IMR-90 (cell line): Measurements from ENCODE around the gene RPH3AL. TPM values are rescaled to one million over a fixed set of nuclear protein-coding genes. Genes with fewer than 3 reads are reported as not detected.

Experiments used
- ATAC-seq: fragments of 200-7000 bp; cut with Tn5 transposase; 2 replicates; pipeline ENCODE4 v1.9.1; 2020; ENCODE audit warnings: low read depth, mild to moderate bottlenecking, moderate library complexity
- BruUV-seq: library from RNA; stranded (reverse); fragments of 400-500 nt; replicated peaks from 2 replicates; lab custom pipeline; 2021; lab: Mats Ljungman, UMichigan
- CTCF ChIA-PET: fragments of 300-600 bp; formaldehyde crosslinking; extraction: SDS; loops from one replicate; lab custom pipeline; 2021; ENCODE audit warnings: antibody characterized with exemption; lab: Yijun Ruan, JAX
- POLR2A ChIA-PET: fragments of 300-600 bp; sonication (Branson Sonifier 250); formaldehyde crosslinking; loops from one replicate; lab custom pipeline; 2022; ENCODE audit warnings: antibody characterized with exemption; ENCODE audit not compliant: unreplicated experiment; lab: Charles Lee
- DNase-seq: peaks from one replicate; pipeline ENCODE4 v3.0.0; 2013
- H2AFZ ChIP-seq: replicated peaks from 2 replicates; pipeline ENCODE3; 2013; ENCODE audit warnings: low read length, mild to moderate bottlenecking; ENCODE audit not compliant: poor library complexity
- H2AK5ac ChIP-seq: 2 replicates; pipeline ENCODE4 v1.6.1; 2013; ENCODE audit warnings: low read depth, low read length, inconsistent platforms
- H2AK9ac ChIP-seq: replicated peaks from 2 replicates; pipeline ENCODE3; 2013; ENCODE audit warnings: mild to moderate bottlenecking, low read depth, low read length, moderate library complexity; ENCODE audit not compliant: poor library complexity
- H2BK120ac ChIP-seq: 2 replicates; pipeline ENCODE4 v1.6.1; 2013; ENCODE audit warnings: low read depth, low read length, inconsistent platforms
- H2BK15ac ChIP-seq: 3 replicates; pipeline ENCODE4 v1.6.1; 2013; ENCODE audit warnings: low read depth, low read length, inconsistent platforms
- H2BK20ac ChIP-seq: 2 replicates; pipeline ENCODE4 v1.6.1; 2013; ENCODE audit warnings: low read depth, mild to moderate bottlenecking, inconsistent platforms, low read length, moderate library complexity
- H2BK5ac ChIP-seq: 2 replicates; pipeline ENCODE4 v1.6.1; 2013; ENCODE audit warnings: mild to moderate bottlenecking, low read depth, low read length, inconsistent platforms; ENCODE audit not compliant: poor library complexity, severe bottlenecking
- H3K14ac ChIP-seq: replicated peaks from 2 replicates; pipeline ENCODE4 v1.6.1; 2013; ENCODE audit warnings: low read depth, low read length, inconsistent platforms
- H3K18ac ChIP-seq: 2 replicates; pipeline ENCODE4 v1.6.1; 2013; ENCODE audit warnings: low read depth, low read length, control low read depth
- H3K23ac ChIP-seq: 2 replicates; pipeline ENCODE4 v1.6.1; 2013; ENCODE audit warnings: low read depth, low read length, inconsistent platforms
- H3K27ac ChIP-seq: 2 replicates; pipeline ENCODE4 v1.5.1; 2013; ENCODE audit warnings: mild to moderate bottlenecking, control low read depth, low read length; ENCODE audit not compliant: insufficient read depth
- H3K27me3 ChIP-seq: 2 replicates; pipeline ENCODE4 v1.6.1; 2013; ENCODE audit warnings: low read length; ENCODE audit not compliant: control insufficient read depth, insufficient read depth
- H3K36me3 ChIP-seq: 2 replicates; pipeline ENCODE4 v1.6.1; 2013; ENCODE audit warnings: low read length, mixed read lengths; ENCODE audit not compliant: control insufficient read depth, insufficient read depth
- H3K4ac ChIP-seq: 2 replicates; pipeline ENCODE4 v1.6.1; 2013; ENCODE audit warnings: low read depth, low read length, inconsistent platforms
- H3K4me1 ChIP-seq: 2 replicates; pipeline ENCODE4 v1.6.1; 2013; ENCODE audit warnings: low read length, mixed read lengths; ENCODE audit not compliant: control insufficient read depth, insufficient read depth
- H3K4me2 ChIP-seq: 2 replicates; pipeline ENCODE4 v1.6.1; 2013; ENCODE audit warnings: low read depth, mild to moderate bottlenecking, control low read depth, low read length, moderate library complexity
- H3K4me3 ChIP-seq: 2 replicates; pipeline ENCODE4 v1.5.1; 2013; ENCODE audit warnings: low read depth, mild to moderate bottlenecking, control low read depth, low read length, moderate library complexity; ENCODE audit not compliant: insufficient read depth
- H3K56ac ChIP-seq: 2 replicates; pipeline ENCODE4 v1.6.1; 2013; ENCODE audit warnings: low read length, inconsistent platforms; ENCODE audit not compliant: insufficient read depth; ENCODE audit errors: extremely low read depth
- H3K79me1 ChIP-seq, 2 experiments: 2 replicates each; pipeline ENCODE4 v1.6.1; 2013; ENCODE audit warnings: low read length in 2 of 2, inconsistent platforms in 1 of 2, low read depth in 1 of 2
- H3K9ac ChIP-seq: 2 replicates; pipeline ENCODE4 v1.6.1; 2013; ENCODE audit warnings: low read depth, low read length, control low read depth
- H3K9me1 ChIP-seq: 2 replicates; pipeline ENCODE4 v1.6.1; 2013; ENCODE audit warnings: low read length, inconsistent platforms; ENCODE audit not compliant: insufficient read depth
- H3K9me3 ChIP-seq: 2 replicates; pipeline ENCODE4 v1.6.1; 2013; ENCODE audit warnings: low read length; ENCODE audit not compliant: control insufficient read depth, insufficient read depth
- H4K20me1 ChIP-seq: 2 replicates; pipeline ENCODE4 v1.6.1; 2013; ENCODE audit warnings: low read length, inconsistent platforms; ENCODE audit not compliant: insufficient read depth
- H4K5ac ChIP-seq: 2 replicates; pipeline ENCODE4 v1.6.1; 2013; ENCODE audit warnings: mild to moderate bottlenecking, low read depth, low read length, control low read depth
- H4K8ac ChIP-seq, 2 experiments: 2 replicates each; pipeline ENCODE4 v1.6.1; 2013; ENCODE audit warnings: low read depth in 2 of 2, low read length in 2 of 2, control low read depth in 1 of 2, inconsistent platforms in 1 of 2
- H4K91ac ChIP-seq: 2 replicates; pipeline ENCODE4 v1.6.1; 2013; ENCODE audit warnings: low read depth, low read length, inconsistent platforms; ENCODE audit not compliant: insufficient read depth
- BHLHE40 ChIP-seq: fragments of 150-350 bp; IDR thresholded peaks from 2 replicates; pipeline ENCODE4 v1.6.1; 2016; ENCODE audit warnings: mild to moderate bottlenecking, low read depth, low read length
- CEBPB ChIP-seq: IDR thresholded peaks from 2 replicates; pipeline ENCODE4 v1.6.1; 2012; ENCODE audit warnings: low read depth, low read length, improper control_type of control experiment
- CHD1 ChIP-seq: IDR thresholded peaks from 2 replicates; pipeline ENCODE4 v1.6.1; 2012; ENCODE audit warnings: low read depth, low read length, improper control_type of control experiment
- ELK1 ChIP-seq: fragments of 150-350 bp; IDR thresholded peaks from 2 replicates; pipeline ENCODE4 v1.6.1; 2016; ENCODE audit warnings: low read depth, mild to moderate bottlenecking, low read length, moderate library complexity, borderline replicate concordance
- FOS ChIP-seq: fragments of 150-350 bp; IDR thresholded peaks from 2 replicates; pipeline ENCODE4 v1.6.1; 2016; ENCODE audit warnings: low read depth, low read length
- MAFK ChIP-seq: IDR thresholded peaks from 2 replicates; pipeline ENCODE4 v1.6.1; 2012; ENCODE audit warnings: low read depth, low read length, improper control_type of control experiment
- MXI1 ChIP-seq: IDR thresholded peaks from 2 replicates; pipeline ENCODE4 v1.6.1; 2012; ENCODE audit warnings: low read depth, mild to moderate bottlenecking, low read length, moderate library complexity, borderline replicate concordance
- NFE2L2 ChIP-seq: fragments of 150-350 bp; IDR thresholded peaks from 2 replicates; pipeline ENCODE4 v1.6.1; 2016; ENCODE audit warnings: low read depth, mild to moderate bottlenecking, low read length
- RCOR1 ChIP-seq: IDR thresholded peaks from 2 replicates; pipeline ENCODE4 v1.6.1; 2012; ENCODE audit warnings: mild to moderate bottlenecking, low read length, improper control_type of control experiment; ENCODE audit not compliant: insufficient replicate concordance
- WGBS, 2 experiments: methylation state at CpG; one replicate each; pipeline versions ENCODE4 v1.1.5 to v1.1.7; 2013; ENCODE audit warnings: missing lambda C conversion rate in 2 of 2; ENCODE audit not compliant: insufficient read length in 1 of 2; ENCODE audit errors: extremely low coverage in 2 of 2; 5-methylcytosine and 5-hydroxymethylcytosine counted together
- dilution Hi-C: fragments of 300-500 bp; cut with HindIII; formaldehyde crosslinking; loops from one replicate; pipeline ENCODE4 v1.14.3; 2018; ENCODE audit warnings: low sequenced_read_pairs; ENCODE audit not compliant: unreplicated experiment
- in situ Hi-C: fragments of 300-500 bp; cut with MboI; formaldehyde crosslinking; loops from 3 replicates; pipeline ENCODE4 v1.14.3; 2019; ENCODE audit warnings: low sequenced_read_pairs, inconsistent platforms, mixed read lengths
- intact Hi-C: fragments of 100-400 bp; cut with micrococcal nuclease; formaldehyde crosslinking; loops from 2 replicates; pipeline ENCODE4 v1.10.0; 2022
- polyA plus RNA-seq, 3 experiments: library from polyadenylated mRNA; depleted of rRNA; stranded (reverse); fragments of >200 nt; gene quantifications; 2 replicates each; pipeline ENCODE4 v1.2.3, GENCODE V29; 2012; ENCODE audit warnings: low replicate concordance in 1 of 3
- total RNA-seq: library from RNA; depleted of rRNA; stranded (reverse); fragments of >200 nt; gene quantifications from 2 replicates; pipeline ENCODE4 v1.2.3, GENCODE V29; 2012

Gene RPH3AL
- total and polyA plus RNA-seq, 2 of the 4 experiments (the other 2 are of a cell fraction), result 1.8 to 2.5 TPM

- CTCF ChIA-PET, result no interaction called here
- no peak overlapping the region for H2AFZ ChIP-seq
- no peak overlapping the region for H3K18ac ChIP-seq
- no peaks in the 10 kb centered on the region for H3K36me3 ChIP-seq
- no TSS peak for BruUV-seq
- H2BK120ac ChIP-seq, result no peak overlapping the region
- H2BK20ac ChIP-seq, result no peak overlapping the region
- H3K14ac ChIP-seq, result no peak overlapping the region
- 87% methylated on average over 3 of the region's 9 CpGs; no CpG with 5 or more reads in 1 of the 2 experiments for WGBS, 2 experiments
- no peak overlapping the region for H3K56ac ChIP-seq
- peaks cover 9% of the 10 kb centered on the region; the same call in 1 of the 2 replicates for H3K9me3 ChIP-seq
- no peaks in the 10 kb centered on the region for H3K4me1 ChIP-seq
- H4K8ac ChIP-seq, result no peak overlapping the region
- no peaks in the 10 kb centered on the region for H3K9me1 ChIP-seq
- POLR2A ChIA-PET, result no interaction called here
- no peak overlapping the region for H2AK5ac ChIP-seq
- no peak overlapping the region for H3K27ac ChIP-seq
- no peak overlapping the region for H3K9ac ChIP-seq
- no peak overlapping the region for H4K5ac ChIP-seq
- H4K91ac ChIP-seq, result no peak overlapping the region
- dilution Hi-C loops (no loop called here), intact Hi-C loops (no loop called here), in situ Hi-C loops (no loop called here)
- TF ChIP-seq MAFK (no peak), FOS (no peak), NFE2L2 (no peak), ELK1 (no peak), CEBPB (no peak), RCOR1 (no peak), CHD1 (no peak), BHLHE40 (no peak), MXI1 (no peak)
- no peak overlapping the region for H3K4me3 ChIP-seq
- no peaks in the 10 kb centered on the region for H3K79me1 ChIP-seq
- no peak overlapping the region for H2BK5ac ChIP-seq
- no peak overlapping the region for H3K4me2 ChIP-seq
- H2BK15ac ChIP-seq, result no peak overlapping the region
- peaks cover 11% of the 10 kb centered on the region for H3K27me3 ChIP-seq
- H3K23ac ChIP-seq, result no peak overlapping the region
- H3K4ac ChIP-seq, result no peak overlapping the region
- H4K20me1 ChIP-seq, result 0 out of 2 replicates have a peak, but pooled peaks cover 3% of the 10 kb centered on the region
- H2AK9ac ChIP-seq, result no peak overlapping the region
- no peak for DNase-seq
- no peak for ATAC-seq
Observed at GRCh38 chr17:313911-314613, 38.5 kb downstream of the RPH3AL start.
